NCI-H1694 treated with DMSO at 0.1 percent for 48 hours (cell line): ENCODE data around the gene RRM2.
A peak's percentile ranks its signal among the peaks of the same experiment; 100 is the strongest.

ENCODE experiments used
- DNase-seq: peaks from one replicate; lab custom pipeline; 2025; lab: John Stamatoyannopoulos, UW

RRM2 gene

DNA sequence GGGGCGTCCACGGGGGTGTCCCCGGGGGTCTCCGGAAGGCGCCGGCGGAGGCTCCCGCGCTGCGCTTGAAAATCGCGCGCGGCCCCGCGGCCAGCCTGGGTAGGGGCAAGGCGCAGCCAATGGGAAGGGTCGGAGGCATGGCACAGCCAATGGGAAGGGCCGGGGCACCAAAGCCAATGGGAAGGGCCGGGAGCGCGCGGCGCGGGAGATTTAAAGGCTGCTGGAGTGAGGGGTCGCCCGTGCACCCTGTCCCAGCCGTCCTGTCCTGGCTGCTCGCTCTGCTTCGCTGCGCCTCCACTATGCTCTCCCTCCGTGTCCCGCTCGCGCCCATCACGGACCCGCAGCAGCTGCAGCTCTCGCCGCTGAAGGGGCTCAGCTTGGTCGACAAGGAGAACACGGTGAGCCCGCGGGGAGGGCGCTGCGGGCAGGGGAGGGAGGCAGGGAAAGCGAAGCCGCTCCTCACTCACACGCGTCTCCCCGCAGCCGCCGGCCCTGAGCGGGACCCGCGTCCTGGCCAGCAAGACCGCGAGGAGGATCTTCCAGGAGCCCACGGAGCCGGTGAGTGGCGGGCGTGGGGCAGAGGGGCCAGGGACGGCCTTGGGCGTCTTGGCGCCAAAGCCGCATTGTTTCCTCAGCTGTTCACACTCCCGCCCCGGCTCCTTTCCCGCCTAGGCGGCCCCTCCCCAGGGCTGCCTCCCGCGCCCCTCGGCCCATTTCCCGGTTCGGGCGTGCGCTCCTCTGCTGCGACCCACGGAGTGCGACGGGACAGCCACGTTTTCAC lies at the start of gene RRM2:
RRM2 (plus strand) TSS at position 240 of the 781 bp plus-strand sequence; CDS start at position 300, 60 bp downstream.
- peak; percentile 96 for DNase-seq

DNA sequence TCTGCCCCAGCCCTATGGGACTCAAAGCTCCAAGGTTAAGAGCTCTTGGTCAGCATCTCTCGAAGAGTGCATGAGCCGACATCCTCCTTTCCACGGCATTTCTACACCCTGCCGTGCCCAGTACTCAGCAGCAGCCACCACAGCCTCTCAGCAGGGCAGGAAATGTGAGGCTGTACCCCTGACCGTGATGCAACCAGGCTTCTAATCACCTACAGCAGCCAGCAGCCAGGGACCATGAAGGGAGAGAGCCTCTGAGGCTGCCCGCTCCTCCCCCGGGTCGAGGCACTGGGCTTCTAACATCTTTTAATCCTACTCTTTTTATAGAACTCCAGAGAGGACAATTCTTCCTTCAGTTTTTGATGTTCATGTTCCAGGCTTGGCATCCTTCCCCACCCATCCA lies 48.8 kb upstream of the RRM2 start:
- no peak for DNase-seq

DNA sequence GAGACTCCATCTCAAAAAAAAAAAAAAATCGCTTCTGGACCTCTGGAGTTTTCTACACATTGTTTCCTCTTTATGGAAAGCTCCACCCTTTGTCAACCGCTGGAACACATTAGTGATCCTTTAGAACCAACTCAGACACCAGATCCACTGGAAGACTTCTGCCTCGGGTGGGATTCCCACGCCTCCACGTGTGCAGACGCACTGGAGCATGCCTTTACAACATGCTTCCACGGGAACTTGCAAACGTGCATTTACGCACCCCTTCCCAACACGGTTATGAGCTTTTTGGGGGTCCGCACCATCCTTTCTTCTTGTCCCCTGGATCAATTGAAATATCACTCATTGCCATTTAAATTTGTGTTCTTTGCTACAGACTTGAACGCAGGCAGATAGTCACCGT lies 47.4 kb upstream of the RRM2 start:
- no peak for DNase-seq

DNA sequence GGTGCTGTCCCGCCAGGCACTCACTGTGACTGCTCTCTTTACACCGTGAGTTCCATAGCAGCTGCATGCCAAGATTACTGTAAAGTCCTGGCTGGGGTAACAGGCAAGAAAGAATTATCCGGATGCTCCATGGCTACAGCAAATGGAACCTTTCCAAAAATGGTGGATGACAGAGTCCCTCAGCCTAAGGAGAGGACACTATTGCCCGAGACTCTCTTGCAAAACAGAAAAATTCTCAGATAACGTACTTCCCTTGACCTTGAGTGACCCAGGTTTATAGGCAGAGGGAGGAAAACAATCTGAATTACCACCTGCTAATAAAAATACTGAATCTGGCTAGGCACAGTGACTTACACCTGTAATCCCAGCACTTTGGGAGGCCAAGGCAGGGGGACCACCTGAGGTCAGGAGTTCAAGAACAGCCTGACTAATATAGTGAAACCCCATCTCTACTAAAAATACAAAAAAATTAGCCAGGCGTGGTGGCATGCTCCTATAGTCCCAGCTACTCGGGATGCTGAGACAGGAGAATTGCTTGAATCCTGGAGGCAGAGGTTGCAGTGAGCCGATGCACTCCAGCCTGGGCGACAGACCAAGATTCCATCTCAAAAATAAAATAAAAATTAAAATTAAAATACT lies 46.8 kb upstream of the RRM2 start:
- no peak for DNase-seq

DNA sequence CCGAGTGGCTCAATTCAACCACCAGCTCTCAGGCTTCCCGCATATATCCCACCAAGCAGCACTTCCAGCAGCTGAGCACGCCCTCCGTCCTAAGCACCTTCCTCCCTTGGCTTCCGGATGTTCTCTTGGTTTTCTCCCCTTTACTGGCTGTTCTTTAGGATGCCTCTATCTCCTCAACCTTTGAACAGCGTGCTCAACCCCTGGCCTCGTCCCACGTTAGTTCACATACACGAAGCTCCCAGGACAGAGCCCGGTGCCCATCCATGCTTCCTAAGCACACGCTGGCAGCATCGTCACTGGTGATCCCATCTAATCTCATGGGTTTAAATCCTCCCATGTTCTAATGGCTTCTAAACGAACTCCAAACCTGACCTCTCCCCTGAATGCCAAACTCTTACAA lies 46.0 kb upstream of the RRM2 start:
- no peak for DNase-seq

DNA sequence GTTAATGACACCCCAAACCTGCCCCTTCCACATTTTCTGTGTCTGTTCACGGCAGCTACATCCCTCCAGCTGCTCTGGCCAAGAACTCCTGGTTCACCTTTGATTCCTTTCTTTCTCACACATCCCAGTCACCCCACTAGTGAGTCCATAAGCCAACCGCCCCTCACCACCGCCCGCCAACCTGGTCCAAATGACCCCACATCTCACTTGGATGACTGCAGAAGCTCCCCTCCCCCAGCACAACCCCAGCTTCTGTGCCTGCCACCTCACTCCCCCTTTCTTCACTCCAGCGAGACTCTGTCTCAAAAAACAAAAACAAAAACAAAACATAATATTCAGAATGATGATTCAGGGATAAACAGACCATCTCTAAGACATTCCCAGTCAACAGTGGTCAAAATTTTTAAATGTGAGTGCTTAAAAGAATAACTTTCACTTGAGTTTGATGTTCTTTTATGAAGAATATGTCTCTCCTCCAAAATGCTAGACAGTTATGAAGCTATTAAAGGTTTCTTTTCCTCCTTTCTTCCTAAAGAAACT lies 45.5 kb upstream of the RRM2 start:
- no peak for DNase-seq

DNA sequence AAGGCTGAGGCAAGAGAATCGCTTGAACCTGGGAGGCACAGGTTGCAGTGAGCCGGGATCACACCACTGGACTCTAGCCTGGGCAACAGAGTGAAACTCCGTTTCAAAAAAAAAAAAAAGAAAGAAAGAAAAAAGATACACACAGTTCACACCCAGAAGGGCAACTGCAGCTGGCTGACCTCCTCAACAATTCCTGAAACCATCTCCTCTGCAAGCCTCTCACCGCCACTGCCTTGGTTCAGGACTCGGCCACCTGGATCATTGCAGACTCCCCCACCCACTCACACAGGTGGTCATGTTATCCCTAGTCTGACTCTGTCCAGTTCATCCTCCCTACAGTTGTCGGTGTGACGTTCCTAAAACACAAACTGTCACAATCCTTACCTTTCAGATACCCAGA lies 44.5 kb upstream of the RRM2 start:
- DNase-seq = no peak

DNA sequence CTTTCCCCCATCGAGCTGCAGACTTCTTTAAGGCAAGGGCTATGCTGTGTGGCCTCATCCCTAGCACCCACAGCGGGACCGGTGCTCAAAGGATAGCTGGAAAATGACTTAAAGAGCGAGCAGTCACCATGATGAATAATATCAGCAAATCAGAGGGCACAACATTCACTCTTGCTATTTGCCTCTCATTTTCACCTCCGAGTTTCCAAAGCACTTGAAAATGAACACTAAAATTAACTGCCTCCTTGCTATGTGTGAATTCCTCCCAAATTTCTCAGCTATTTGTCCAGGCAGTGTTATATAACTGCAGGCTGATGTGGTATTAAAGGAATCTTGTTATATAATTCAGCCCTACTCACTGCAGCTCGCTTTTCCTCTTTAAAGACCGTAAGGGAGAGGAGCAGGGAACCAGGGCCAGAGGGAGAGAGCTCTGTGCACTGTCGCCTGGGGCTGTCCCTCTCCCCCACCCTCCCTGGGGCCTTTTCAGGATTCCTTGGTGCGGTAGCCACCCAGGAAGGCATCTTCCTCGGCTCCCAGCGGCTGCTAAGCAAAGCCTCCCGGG lies 43.8 kb upstream of the RRM2 start:
- no peak for DNase-seq

DNA sequence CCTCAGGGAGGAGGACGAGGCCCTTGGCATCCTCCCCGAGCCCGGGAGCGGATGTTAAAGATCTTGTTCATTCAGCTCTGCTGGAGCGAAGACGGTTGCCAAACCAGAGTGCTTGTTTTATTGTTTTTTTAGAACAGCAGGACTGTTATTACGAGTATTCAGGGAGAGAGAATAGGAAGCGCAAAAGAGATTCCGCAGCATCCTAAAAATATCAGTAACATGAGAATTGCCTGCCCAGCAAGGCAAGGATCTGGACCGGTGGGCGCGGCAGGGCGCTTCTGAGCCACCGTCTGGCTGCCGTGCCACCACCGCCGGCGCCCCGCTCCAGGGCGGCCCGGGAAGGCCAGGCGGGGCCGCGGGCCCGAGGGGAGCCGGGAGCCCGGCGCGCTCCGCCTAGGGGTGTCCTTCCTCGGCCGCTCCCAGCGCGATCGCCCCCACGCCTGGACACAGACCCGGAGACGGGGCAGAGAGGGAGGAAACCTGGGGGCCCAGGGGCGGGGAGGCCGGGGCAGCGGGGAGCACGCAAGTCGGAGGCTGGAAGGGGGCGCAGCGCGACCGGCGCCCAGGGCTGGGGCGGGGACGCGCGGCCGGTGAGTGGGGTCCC lies 43.2 kb upstream of the RRM2 start:
- peak; percentile 31 for DNase-seq

DNA sequence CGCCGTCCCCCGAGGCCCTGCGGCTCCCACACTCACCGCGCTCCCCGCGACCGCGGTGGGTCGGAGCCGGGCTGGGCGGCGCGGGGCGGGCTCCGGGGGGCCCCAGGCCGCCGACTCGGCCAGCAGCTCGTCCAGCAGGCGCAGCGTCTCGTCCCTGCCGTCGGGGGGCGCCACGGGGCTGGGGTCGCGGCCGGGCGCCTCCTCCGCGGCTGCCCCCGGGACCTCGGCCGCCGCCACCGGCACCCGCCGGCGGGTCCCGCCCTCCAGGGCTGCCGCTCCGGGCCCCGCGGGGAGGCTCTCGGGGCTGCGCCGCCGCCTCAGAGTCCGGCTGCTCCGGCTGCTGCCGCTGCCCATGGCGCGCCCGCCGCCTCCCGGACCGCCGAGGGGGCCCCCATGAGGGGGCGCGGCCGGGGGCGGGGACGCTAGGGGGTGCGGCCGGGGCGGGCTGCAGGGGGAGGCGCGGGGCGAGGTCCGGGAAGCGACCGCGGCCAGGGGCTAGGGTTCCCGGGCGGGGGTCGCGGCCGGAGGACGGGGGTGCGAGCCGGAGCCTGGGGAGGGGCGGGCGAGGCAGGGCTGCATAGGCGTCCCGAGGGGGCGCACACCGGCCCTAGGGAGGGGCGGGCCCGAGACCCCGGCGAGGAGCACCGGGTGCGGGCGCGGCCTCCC lies 42.5 kb upstream of the RRM2 start, which contains the start of gene CYS1:
CYS1 (minus strand) TSS at position 542 of the 666 bp plus-strand sequence; CDS start at position 354, 188 bp downstream.
- DNase-seq = no peak

DNA sequence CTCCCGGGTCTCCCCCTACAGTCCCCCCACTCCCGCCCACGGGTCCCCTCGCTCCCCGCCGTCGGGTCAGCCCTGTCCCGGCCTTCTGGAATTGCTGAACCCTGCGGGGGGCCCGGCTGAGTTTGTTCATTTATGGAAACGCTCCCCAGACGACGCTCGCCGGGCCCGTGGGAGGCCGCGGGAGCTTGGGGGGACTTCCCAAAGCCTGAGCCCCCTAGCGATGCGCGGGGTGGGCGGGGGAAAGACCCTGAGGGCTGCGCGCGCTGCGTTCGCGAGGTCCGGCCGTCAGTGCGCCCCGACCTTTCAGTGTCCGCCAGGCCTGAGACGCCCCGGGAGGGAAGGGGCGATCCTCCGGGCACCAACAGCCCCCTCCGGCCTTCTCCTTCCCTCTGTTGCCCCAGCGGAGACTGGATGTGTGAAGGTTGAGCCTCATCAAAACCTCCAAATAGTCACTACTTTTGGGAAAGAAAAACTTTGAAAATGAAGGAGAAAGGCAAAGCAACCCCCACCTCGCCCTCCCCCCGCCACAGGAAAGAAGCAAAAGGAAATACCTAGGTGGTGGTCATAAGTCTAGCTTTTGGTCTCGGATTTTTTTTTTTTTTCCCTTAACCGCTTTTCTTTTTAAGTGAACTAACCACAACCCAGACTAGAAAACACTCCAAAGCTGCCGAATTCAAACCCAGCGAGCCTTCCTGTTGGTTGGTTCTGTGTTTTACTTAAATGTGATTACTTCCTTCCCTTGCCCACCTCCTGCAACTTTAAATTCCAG lies 41.8 kb upstream of the RRM2 start:
- DNase-seq = no peak

DNA sequence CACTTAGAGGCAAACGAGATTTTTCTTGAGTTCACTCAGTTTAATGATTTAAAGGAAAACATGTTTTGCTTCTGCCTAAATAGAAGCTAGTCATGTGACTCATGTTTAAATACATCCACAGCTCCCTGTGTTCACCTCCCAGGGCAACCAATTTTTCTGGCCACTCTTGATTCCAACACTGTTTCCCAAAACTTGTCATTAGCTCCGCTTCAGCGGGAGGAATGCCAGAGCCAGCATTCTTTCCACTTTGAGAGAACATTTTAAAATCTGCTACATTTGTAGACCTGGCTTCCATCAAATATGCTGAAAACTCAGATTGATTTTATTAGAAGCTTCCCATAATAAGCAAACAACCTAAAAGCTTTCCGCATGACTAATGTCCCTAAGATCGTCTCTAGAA lies 39.5 kb upstream of the RRM2 start:
- no peak for DNase-seq

DNA sequence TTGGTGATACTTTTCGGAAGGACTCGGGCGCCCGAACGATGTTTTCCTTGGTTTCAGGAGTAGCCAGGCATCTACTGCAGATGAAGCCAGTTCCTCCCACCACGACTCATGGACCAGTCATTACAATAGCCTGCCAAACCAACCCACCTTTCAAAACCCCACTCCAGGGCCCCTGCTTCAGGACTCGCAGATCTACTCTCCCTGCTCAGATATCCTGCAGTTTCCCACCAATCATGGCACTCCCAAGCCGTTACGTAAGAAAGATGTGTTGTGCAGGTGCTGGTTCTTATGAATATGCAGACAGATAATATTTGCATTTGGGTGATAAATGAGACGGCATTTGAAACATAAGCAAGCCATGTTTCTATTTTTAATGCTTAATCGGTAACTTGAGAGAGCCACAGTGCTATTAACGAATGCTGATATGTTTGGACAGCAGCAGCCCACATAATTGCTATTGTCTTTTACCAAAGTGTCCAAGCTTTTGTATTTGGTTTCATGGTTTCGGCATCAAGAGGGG lies 38.8 kb upstream of the RRM2 start:
- DNase-seq = no peak

DNA sequence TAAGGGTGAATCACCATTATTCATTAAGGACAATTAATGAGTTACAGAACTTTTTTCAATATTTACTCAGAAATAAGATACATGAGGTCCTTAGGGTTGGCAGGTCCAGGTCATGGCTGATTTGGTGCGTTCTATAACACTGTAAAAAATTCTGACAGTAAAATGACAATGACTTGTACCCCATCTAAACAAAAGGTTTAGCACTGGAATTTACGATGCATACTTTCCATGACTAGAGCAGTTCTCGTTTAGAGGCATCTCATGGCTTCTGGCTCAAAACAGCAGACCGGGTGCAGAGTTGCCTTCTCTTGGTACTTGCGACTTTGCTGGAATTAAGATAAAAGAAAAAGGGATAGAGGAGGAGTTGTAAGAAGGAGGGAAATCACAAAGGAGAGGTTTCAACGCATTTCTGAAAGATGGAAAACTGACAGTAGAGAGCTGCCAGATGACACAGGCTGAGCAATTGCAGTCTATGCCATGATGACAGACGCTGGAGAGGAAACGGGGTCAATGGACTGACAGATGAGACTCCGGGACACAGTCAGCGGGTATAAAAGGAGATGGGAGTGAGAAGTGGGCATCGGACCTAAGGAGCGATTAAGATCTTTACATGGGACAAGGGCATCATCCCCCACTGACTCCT lies 38.2 kb upstream of the RRM2 start:
- no peak for DNase-seq

DNA sequence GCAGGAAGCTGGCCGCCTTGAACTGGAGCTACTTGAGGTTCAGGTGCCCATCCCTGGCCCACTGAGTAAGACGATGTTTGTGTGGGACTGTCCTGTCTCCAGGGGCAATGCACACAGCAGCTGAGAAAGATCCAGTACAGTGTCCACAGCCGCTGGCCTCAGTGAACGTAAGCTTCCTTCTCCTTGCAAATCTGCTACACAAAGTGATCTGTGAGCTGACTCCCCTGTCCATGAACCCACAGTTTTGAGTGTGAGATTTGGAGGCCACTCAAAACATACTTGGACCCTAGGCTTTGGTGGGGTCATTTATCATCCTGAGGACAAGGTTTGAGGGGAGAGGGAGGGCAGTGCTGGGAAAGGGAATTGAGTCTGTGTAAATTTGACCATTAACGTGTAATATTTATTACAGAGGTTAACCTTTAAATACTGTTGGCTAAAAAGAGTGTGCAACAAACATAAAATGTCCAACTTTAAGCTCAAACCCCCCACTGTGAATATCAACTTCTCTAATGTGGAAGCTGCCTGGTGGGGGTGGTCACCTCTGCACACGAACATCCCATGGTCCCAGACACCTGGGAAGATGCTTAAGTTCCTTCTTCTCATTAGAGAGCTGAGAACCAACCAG lies 37.4 kb upstream of the RRM2 start:
- DNase-seq = no peak

DNA sequence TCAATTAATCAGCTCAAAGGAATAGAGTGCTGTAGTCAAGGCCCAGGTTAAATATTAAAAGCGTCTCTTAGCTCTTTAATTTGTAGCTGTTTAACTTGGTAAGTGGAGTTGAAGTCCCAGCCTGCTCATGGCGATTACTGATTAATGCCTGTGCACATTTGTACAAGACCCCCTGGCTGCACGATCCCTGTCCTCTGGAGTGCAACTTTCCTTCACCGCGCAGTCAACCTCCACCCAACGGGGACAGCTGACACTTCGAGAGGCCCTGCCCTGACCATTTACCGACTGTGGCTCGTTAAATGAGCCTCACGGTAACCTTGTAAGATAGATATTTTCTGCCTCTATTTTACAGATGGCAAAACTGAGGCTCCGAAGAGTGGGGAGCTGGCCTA lies 36.9 kb upstream of the RRM2 start:
- no peak for DNase-seq

DNA sequence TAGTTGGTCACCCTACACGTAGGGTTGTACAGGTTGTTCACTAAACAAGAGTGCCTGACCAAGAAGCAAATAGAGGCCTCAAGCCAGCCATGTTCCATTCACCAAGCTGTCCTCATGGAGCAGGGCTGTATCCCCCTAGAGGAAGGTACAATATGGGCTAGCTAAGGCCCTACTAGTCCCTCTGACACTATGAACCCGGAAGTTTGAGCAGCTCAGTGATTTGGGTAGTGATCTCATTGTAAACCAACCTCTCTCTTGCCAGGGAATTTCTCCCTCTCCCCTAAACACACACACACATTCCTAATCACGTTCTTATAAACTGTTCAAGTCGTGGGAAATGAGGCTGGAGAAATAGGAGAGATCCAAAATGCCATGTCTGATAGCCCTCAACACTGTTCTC lies 35.6 kb upstream of the RRM2 start:
- no peak for DNase-seq

DNA sequence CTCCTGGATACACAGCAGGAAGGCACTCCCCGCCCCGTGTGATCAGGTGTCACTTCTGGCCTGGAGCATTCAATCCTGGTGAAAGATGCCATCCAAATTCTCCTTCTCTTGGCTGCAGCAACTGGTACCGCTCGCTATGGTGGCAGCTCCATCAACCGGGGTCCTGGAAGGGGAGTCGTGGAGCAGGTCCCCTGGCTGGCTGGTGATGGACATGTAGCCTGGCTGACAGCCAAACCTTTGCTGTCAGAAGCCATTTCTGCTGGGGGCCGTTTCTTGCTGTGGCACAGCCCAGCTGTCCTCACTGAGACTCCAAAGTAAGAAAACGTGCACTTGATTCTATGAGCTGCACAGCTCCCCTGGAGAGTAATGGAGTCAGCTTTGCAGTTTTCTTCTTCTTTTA lies 35.2 kb upstream of the RRM2 start:
- no peak for DNase-seq

DNA sequence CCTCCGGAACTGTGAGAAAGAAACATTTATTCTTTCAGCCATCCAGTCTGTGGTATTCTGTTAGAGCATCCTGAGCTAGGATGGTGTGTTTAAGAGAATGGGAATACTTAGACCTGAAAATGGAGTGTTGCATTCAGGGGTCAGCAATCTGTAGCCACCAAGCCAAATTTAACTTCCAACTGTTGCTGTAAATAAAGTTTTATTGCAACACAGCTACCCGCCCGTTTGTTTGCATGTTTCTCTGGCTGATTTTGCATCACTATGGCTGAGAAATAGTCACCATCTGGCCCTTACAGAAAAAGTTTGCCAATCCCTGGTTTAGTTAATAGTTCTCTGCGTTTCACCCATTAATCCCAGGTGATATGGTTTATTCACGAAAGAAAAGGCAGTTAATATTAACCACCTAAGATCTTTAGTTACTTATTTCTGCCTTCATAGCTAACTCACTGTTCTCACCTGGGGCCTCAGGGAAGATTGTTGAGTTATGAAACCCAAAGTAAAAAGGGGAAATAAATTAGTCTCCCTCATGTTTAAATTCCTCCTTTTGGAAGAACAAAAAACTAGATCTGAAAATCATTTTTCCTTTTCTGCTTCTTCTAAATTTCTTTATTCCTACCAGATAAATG lies 32.9 kb upstream of the RRM2 start:
- no peak for DNase-seq
